ENCODE results near the gene SENP7.

Gene SENP7

DNA sequence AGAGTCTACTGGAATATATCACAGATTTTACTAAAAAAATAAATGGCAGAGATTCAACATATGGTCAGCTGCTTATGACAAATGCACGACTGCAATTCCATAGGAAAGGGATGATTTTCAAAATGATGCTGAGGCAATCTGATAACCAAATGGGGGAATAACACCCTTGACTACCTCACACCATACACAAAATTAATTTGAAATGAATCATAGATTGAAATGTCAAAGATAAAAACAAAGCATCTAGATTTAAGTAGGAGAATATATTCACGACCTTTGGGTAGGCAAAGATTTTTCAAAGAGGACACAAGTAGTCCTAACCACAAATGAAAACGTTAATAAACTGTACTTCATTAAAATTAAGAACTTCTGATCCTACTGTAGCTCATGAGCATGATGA lies 11.2 kb downstream of the SENP7 start:
- no peaks in the 10 kb centered on the region for H3K27me3 ChIP-seq (ENCODE audit: low read depth, low read length)
- no peak for TF ChIP-seq EZH2phosphoT487 (IDR thresholded peaks at IDR 0.05; ENCODE audit: low read depth)
- TF ChIP-seq, protein P1, sequence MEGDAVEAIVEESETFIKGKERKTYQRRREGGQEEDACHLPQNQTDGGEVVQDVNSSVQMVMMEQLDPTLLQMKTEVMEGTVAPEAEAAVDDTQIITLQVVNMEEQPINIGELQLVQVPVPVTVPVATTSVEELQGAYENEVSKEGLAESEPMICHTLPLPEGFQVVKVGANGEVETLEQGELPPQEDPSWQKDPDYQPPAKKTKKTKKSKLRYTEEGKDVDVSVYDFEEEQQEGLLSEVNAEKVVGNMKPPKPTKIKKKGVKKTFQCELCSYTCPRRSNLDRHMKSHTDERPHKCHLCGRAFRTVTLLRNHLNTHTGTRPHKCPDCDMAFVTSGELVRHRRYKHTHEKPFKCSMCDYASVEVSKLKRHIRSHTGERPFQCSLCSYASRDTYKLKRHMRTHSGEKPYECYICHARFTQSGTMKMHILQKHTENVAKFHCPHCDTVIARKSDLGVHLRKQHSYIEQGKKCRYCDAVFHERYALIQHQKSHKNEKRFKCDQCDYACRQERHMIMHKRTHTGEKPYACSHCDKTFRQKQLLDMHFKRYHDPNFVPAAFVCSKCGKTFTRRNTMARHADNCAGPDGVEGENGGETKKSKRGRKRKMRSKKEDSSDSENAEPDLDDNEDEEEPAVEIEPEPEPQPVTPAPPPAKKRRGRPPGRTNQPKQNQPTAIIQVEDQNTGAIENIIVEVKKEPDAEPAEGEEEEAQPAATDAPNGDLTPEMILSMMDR (IDR thresholded peaks at IDR 0.05; ENCODE audit: low read depth, low read length) = no peak
- H3K36me3 ChIP-seq (replicated peaks; ENCODE audit: low read depth, low read length) = no peaks in the 10 kb centered on the region
- no peak overlapping the region for H2AFZ ChIP-seq (ENCODE audit: low read depth, low read length)
- H3K79me2 ChIP-seq (ENCODE audit: low read length) = no peaks in the 10 kb centered on the region
- H3K4me2 ChIP-seq (ENCODE audit: low read length) = no peak overlapping the region
- H3K9ac ChIP-seq (ENCODE audit: low read length) = no peak overlapping the region
- H3K4me3 ChIP-seq (ENCODE audit: low read length) = no peak overlapping the region
- H3K4me1 ChIP-seq (ENCODE audit: low read length) = no peaks in the 10 kb centered on the region
- no peaks in the 10 kb centered on the region for H4K20me1 ChIP-seq (ENCODE audit: insufficient read depth, low read length)
- H3K9me3 ChIP-seq (ENCODE audit: insufficient read depth, low read length) = no peaks in the 10 kb centered on the region
- no peak overlapping the region for H3K27ac ChIP-seq (ENCODE audit: low read length)

DNA sequence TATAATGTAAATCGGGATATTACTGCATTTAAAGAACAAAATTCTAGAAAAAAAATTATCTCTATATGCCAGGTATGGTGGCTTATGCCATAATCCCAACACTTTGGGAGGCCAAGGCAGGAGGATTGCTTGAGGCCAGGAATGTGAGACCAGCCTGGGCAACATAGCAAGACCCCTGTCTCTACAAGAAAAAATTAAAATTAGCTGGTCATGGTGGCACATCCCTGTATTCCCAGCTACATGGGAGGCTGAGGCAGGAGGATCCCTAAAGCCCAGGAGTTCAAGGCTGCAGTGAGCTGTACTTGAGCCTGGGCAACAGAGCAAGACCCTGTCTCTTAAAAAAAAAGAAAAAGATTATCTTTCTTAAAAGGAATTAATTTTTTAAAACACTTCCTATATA lies 12.8 kb downstream of the SENP7 start:
- H3K9me3 ChIP-seq (ENCODE audit: insufficient read depth, low read length) = no peaks in the 10 kb centered on the region
- no peaks in the 10 kb centered on the region for H3K79me2 ChIP-seq (ENCODE audit: low read length)
- no peaks in the 10 kb centered on the region for H3K4me1 ChIP-seq (ENCODE audit: low read length)
- no peaks in the 10 kb centered on the region for H3K36me3 ChIP-seq (replicated peaks; ENCODE audit: low read depth, low read length)
- TF ChIP-seq, protein P1 (IDR thresholded peaks at IDR 0.05; ENCODE audit: low read depth, low read length) = no peak
- TF ChIP-seq EZH2phosphoT487 (IDR thresholded peaks at IDR 0.05; ENCODE audit: low read depth) = no peak
- no peak overlapping the region for H3K4me2 ChIP-seq (ENCODE audit: low read length)
- H2AFZ ChIP-seq (ENCODE audit: low read depth, low read length) = no peak overlapping the region
- no peak overlapping the region for H3K27ac ChIP-seq (ENCODE audit: low read length)
- H4K20me1 ChIP-seq (ENCODE audit: insufficient read depth, low read length) = no peaks in the 10 kb centered on the region
- H3K27me3 ChIP-seq (ENCODE audit: low read depth, low read length) = no peaks in the 10 kb centered on the region
- H3K9ac ChIP-seq (ENCODE audit: low read length) = no peak overlapping the region
- no peak overlapping the region for H3K4me3 ChIP-seq (ENCODE audit: low read length)

DNA sequence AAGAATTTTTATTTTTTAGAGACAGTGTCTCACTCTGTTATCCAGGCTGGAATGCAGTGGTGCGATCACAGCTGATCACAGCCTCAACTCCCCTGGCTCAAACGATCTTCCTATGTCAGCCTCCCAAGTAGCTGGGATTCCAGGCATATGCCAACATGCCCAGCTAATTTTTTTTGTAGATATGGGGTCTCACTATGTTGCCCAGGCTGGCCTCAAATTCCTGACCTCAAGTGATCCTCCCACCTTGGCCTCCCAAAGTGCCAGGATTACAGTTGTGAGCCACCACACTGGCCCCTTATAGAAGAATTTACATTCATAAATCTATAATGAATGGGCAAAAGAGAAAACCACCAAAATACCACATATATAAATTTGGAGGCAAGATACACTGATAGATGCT lies 15.2 kb downstream of the SENP7 start:
- Histone ChIP-seq H3K4me3 (ENCODE audit: low read length) (no peak overlapping the region), H2AFZ (ENCODE audit: low read depth, low read length) (no peak overlapping the region), H3K4me2 (ENCODE audit: low read length) (no peak overlapping the region), H3K79me2 (ENCODE audit: low read length) (no peaks in the 10 kb centered on the region), H3K9ac (ENCODE audit: low read length) (no peak overlapping the region), H3K9me3 (ENCODE audit: insufficient read depth, low read length) (no peaks in the 10 kb centered on the region), H3K27me3 (ENCODE audit: low read depth, low read length) (no peaks in the 10 kb centered on the region), H3K27ac (ENCODE audit: low read length) (no peak overlapping the region), H4K20me1 (ENCODE audit: insufficient read depth, low read length) (no peaks in the 10 kb centered on the region), H3K4me1 (ENCODE audit: low read length) (no peaks in the 10 kb centered on the region), H3K36me3 (replicated peaks; ENCODE audit: low read depth, low read length) (peaks cover 1% of the 10 kb centered on the region)
- TF ChIP-seq EZH2phosphoT487 (IDR thresholded peaks at IDR 0.05; ENCODE audit: low read depth) = no peak
- TF ChIP-seq, protein P1 (IDR thresholded peaks at IDR 0.05; ENCODE audit: low read depth, low read length) = no peak

DNA sequence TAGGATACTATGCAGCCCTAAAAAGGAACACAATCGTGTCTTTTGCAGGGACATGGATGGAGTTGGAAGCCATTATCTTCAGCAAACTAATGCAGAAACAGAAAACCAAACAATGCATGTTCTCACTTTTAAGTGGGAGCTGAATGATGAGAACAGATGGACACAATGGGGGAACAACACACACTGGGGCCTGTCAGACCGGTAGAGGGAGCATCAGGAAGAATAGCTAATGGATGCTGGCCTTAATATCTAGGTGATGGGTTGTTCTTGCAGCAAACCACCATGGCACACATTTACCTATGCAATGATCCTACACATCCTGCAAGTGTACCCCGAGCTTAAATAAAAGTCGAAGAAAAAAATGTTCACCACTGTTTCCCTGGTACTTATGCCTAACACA lies 17.5 kb downstream of the SENP7 start:
- H3K27ac ChIP-seq (ENCODE audit: low read length) = no peak overlapping the region
- H2AFZ ChIP-seq (ENCODE audit: low read depth, low read length) = no peak overlapping the region
- no peak overlapping the region for H3K4me2 ChIP-seq (ENCODE audit: low read length)
- H3K4me3 ChIP-seq (ENCODE audit: low read length) = no peak overlapping the region
- no peaks in the 10 kb centered on the region for H3K4me1 ChIP-seq (ENCODE audit: low read length)
- H3K27me3 ChIP-seq (ENCODE audit: low read depth, low read length) = no peaks in the 10 kb centered on the region
- peaks cover 6% of the 10 kb centered on the region for H3K36me3 ChIP-seq (replicated peaks; ENCODE audit: low read depth, low read length)
- no peak overlapping the region for H3K9ac ChIP-seq (ENCODE audit: low read length)
- H4K20me1 ChIP-seq (ENCODE audit: insufficient read depth, low read length) = no peaks in the 10 kb centered on the region
- no peaks in the 10 kb centered on the region for H3K79me2 ChIP-seq (ENCODE audit: low read length)
- no peaks in the 10 kb centered on the region for H3K9me3 ChIP-seq (ENCODE audit: insufficient read depth, low read length)
- TF ChIP-seq, protein P1 (IDR thresholded peaks at IDR 0.05; ENCODE audit: low read depth, low read length) = no peak
- no peak for TF ChIP-seq EZH2phosphoT487 (IDR thresholded peaks at IDR 0.05; ENCODE audit: low read depth)
